Neural cell (in vitro differentiated cells): ENCODE results near the gene SLC6A2. TPM values are rescaled to one million over a fixed set of nuclear protein-coding genes. Genes with fewer than 3 reads are reported as not detected.

Source experiments
- H2AFZ ChIP-seq: fragments of 200-600, 300-800 bp; sonication (generic), shearing (Covaris generic); 2 replicates; pipeline ENCODE4 v1.6.0; 2014; ENCODE audit warnings: low read depth, mild to moderate bottlenecking, antibody characterized with exemption, low read length, moderate library complexity
- H3F3A ChIP-seq: fragments of 200-600 bp; shearing (Covaris generic); 2 replicates; pipeline ENCODE4 v1.6.1; 2016; ENCODE audit warnings: mild to moderate bottlenecking, moderate library complexity, mixed read lengths, antibody characterized with exemption, low read length; ENCODE audit not compliant: insufficient read depth, poor library complexity, severe bottlenecking
- H3K27ac ChIP-seq: fragments of 200-600, 300-800 bp; sonication (generic), shearing (Covaris generic); 2 replicates; pipeline ENCODE4 v1.5.1; 2014; ENCODE audit warnings: mild to moderate bottlenecking, low read length, moderate library complexity
- H3K27me3 ChIP-seq: fragments of 300-800, 200-600 bp; sonication (generic), shearing (Covaris generic); 2 replicates; pipeline ENCODE4 v1.6.0; 2014; ENCODE audit warnings: mild to moderate bottlenecking, low read depth, low read length, moderate library complexity; ENCODE audit not compliant: insufficient read depth
- H3K36me3 ChIP-seq: fragments of 300-800, 200-600 bp; sonication (generic), shearing (Covaris generic); 2 replicates; pipeline ENCODE4 v1.5.1; 2014; ENCODE audit warnings: mild to moderate bottlenecking, antibody characterized with exemption, low read length, moderate library complexity; ENCODE audit not compliant: insufficient read depth
- H3K4me2 ChIP-seq: fragments of 300-800, 200-600 bp; sonication (generic), shearing (Covaris generic); 2 replicates; pipeline ENCODE4 v1.6.0; 2014; ENCODE audit warnings: mild to moderate bottlenecking, low read length
- H3K4me3 ChIP-seq: fragments of 300-800, 200-600 bp; sonication (generic), shearing (Covaris generic); 2 replicates; pipeline ENCODE4 v1.5.1; 2014; ENCODE audit warnings: mild to moderate bottlenecking, low read length, moderate library complexity
- H3K79me2 ChIP-seq: fragments of 200-600 bp; shearing (Covaris generic); replicated peaks from 2 replicates; pipeline ENCODE4 v1.6.0; 2014; ENCODE audit warnings: mild to moderate bottlenecking, low read length, moderate library complexity; ENCODE audit not compliant: insufficient read depth
- H3K9ac ChIP-seq: fragments of 300-800, 200-600 bp; sonication (generic), shearing (Covaris generic); 2 replicates; pipeline ENCODE4 v1.6.1; 2016; ENCODE audit warnings: mild to moderate bottlenecking, low read length, mixed read lengths
- H3K9me2 ChIP-seq: fragments of 200-600 bp; shearing (Covaris generic); 2 replicates; pipeline ENCODE4 v1.6.1; 2016; ENCODE audit warnings: mild to moderate bottlenecking, low read length, mixed read lengths; ENCODE audit not compliant: insufficient read depth
- H3K9me3 ChIP-seq: fragments of 200-600, 300-800 bp; sonication (generic), shearing (Covaris generic); 2 replicates; pipeline ENCODE4 v1.6.1; 2016; ENCODE audit warnings: mild to moderate bottlenecking, mixed run types, low read length, moderate library complexity, mixed read lengths
- H4K20me1 ChIP-seq: fragments of 200-600 bp; shearing (Covaris generic); 2 replicates; pipeline ENCODE4 v1.6.1; 2016; ENCODE audit warnings: mild to moderate bottlenecking, mixed run types; ENCODE audit not compliant: insufficient read depth
- CTCF ChIP-seq: fragments of 450-650 bp; IDR thresholded peaks from 2 replicates; pipeline ENCODE4 v1.5.1; 2014; ENCODE audit warnings: antibody characterized with exemption, mild to moderate bottlenecking, moderate library complexity; ENCODE audit not compliant: poor library complexity, severe bottlenecking
- EP300 ChIP-seq: fragments of 450-650 bp; conservative IDR thresholded peaks from 2 replicates; pipeline ENCODE4 v1.6.1; 2014; ENCODE audit warnings: antibody characterized with exemption, mild to moderate bottlenecking, moderate library complexity; ENCODE audit not compliant: poor library complexity, severe bottlenecking
- EZH2 ChIP-seq: fragments of 200-600, 300-800 bp; shearing (Covaris generic), sonication (generic); IDR thresholded peaks from 2 replicates; pipeline ENCODE4 v1.6.1; 2014; ENCODE audit warnings: antibody characterized with exemption, low read length, borderline replicate concordance, mild to moderate bottlenecking; ENCODE audit not compliant: insufficient read depth, poor library complexity, severe bottlenecking
- POLR2AphosphoS5 ChIP-seq: IDR thresholded peaks from 2 replicates; pipeline ENCODE4 v1.6.1; 2012
- RAD21 ChIP-seq: fragments of 450-650 bp; conservative IDR thresholded peaks from 2 replicates; pipeline ENCODE4 v1.6.1; 2014; ENCODE audit warnings: antibody characterized with exemption, mild to moderate bottlenecking, moderate library complexity
- REST ChIP-seq: IDR thresholded peaks from 2 replicates; pipeline ENCODE4 v1.6.1; 2012; ENCODE audit warnings: borderline replicate concordance
- SMC3 ChIP-seq: fragments of 450-650 bp; conservative IDR thresholded peaks from 2 replicates; pipeline ENCODE4 v1.6.1; 2014; ENCODE audit warnings: antibody characterized with exemption, mild to moderate bottlenecking, moderate library complexity; ENCODE audit not compliant: poor library complexity
- TAF1 ChIP-seq: IDR thresholded peaks from 2 replicates; pipeline ENCODE4 v1.6.1; 2012; ENCODE audit warnings: low read depth
- polyA plus RNA-seq: library from polyadenylated mRNA; depleted of rRNA; stranded (reverse); fragments of >200 nt; gene quantifications from 2 replicates; pipeline ENCODE4 v1.2.3, GENCODE V29; 2014

SLC6A2 gene
- polyA plus RNA-seq, 1 donor from 2014 or later: not detected

DNA sequence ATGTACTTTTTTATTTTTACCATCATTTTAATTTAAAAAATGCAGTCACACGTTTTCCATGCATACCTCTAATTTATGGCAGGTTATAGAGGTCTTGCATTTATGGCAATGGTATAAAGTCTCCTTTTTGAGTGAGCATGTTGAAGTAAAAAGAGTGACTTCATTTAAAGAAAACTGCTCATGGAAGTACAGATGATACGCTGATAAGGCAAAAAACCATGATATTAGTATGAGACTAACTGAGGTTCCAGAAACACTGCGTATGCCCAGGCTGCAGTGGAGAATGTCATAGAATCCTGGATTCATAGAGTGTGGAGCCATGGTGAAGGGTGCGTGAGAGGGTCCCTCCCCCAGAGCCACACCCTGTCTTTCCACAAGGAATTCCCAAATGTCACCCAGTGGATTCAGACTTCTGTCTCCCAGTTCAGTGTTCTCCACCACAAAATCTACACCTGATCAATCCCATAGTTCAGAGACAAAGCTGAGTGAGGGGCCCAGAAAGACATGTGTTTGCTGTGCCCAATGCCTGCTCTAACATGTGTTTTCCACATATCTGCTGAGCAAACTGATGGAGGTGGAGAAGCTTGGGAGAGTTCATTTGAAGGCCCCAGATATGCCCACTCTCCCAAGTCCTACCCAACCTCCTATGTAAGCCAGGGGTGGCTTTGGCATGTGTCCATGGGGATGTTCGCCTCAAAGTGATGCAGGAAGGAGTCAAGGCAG lies 69.4 kb downstream of the SLC6A2 start:
- Histone ChIP-seq H3K27me3 (no peaks in the 10 kb centered on the region), H3F3A (no peaks in the 10 kb centered on the region), H3K27ac (no peak overlapping the region), H3K4me2 (no peak overlapping the region), H3K79me2 (no peaks in the 10 kb centered on the region), H3K36me3 (no peaks in the 10 kb centered on the region), H3K4me3 (no peak overlapping the region), H3K9me2 (no peaks in the 10 kb centered on the region), H3K9ac (no peak overlapping the region), H2AFZ (no peak overlapping the region), H3K9me3 (no peaks in the 10 kb centered on the region), H4K20me1 (no peaks in the 10 kb centered on the region)
- TF ChIP-seq TAF1 (no peak), EZH2 (no peak), CTCF (no peak), SMC3 (no peak), EP300 (no peak), REST (no peak), RAD21 (no peak)

DNA sequence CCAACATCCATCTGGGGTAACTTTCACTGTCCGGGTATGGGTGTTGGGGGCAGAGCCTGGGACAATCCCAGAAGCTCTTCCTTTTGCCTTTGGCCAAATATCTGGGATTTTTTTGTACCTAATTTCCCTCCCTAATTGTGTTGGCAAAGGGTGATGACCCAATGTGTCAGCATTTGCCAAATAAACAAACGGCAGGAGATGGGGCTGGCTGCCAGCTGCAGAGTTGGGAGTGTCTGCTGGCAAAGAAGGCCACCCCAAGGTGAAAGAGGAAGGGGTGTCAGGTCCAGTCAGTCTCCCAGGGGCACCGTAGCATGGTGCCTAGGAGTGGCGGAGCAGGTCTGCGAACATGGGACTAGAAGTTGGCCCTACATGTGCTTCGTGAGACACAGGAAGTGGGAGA lies 73.0 kb downstream of the SLC6A2 start:
- Histone ChIP-seq H2AFZ (no peak overlapping the region), H3K79me2 (no peaks in the 10 kb centered on the region), H3K9ac (no peak overlapping the region), H3F3A (no peaks in the 10 kb centered on the region), H3K27me3 (no peaks in the 10 kb centered on the region), H3K4me3 (no peak overlapping the region), H3K9me2 (no peaks in the 10 kb centered on the region), H3K27ac (no peak overlapping the region), H3K36me3 (no peaks in the 10 kb centered on the region), H4K20me1 (no peaks in the 10 kb centered on the region), H3K4me2 (no peak overlapping the region), H3K9me3 (no peaks in the 10 kb centered on the region)
- TF ChIP-seq EP300: no peak
- no peak for TF ChIP-seq CTCF
- no peak for TF ChIP-seq EZH2
- TF ChIP-seq TAF1: no peak
- TF ChIP-seq REST: no peak
- no peak for TF ChIP-seq POLR2AphosphoS5
- TF ChIP-seq RAD21: no peak
- no peak for TF ChIP-seq SMC3
